Measurements from ENCODE around the gene CENPP.

GRCh38 chr9:92414566-92414965 is 88.8 kb downstream of the CENPP start:
- no peak for TF ChIP-seq GATA2 (IDR thresholded peaks at IDR 0.05; ENCODE audit: low read depth, low read length)
- no peak for TF ChIP-seq GATA3 (IDR thresholded peaks at IDR 0.05; ENCODE audit: low read depth, low read length)

Measured in SH-SY5Y (cell line).